HG03025 (cell line): Measurements from ENCODE around the gene TMOD3.

Experiments
- ATAC-seq: cut with Tn5 transposase; IDR thresholded peaks from one replicate; pipeline ENCODE4 v1.9.1; 2021; ENCODE audit warnings: mild to moderate bottlenecking, moderate library complexity; ENCODE audit not compliant: unreplicated experiment, low FRiP score

The TMOD3 gene

GRCh38 chr15:51825698-51826097 is 3.8 kb upstream of the TMOD3 start:
- ATAC-seq = no peak

GRCh38 chr15:51828621-51829375 is 655 bp upstream of the TMOD3 start:
- ATAC-seq = no peak

GRCh38 chr15:51830276-51830806 is 888 bp downstream of the TMOD3 start:
- no peak for ATAC-seq

- no peak for ATAC-seq
These were observed 4.3 kb downstream of the TMOD3 start for GRCh38 chr15:51833772-51834171.

GRCh38 chr15:51837792-51838251 is 8.4 kb downstream of the TMOD3 start:
- no peak for ATAC-seq

- no peak for ATAC-seq
These were observed 8.8 kb downstream of the TMOD3 start for GRCh38 chr15:51838270-51838669.

- ATAC-seq = no peak
These were observed 11.2 kb downstream of the TMOD3 start for GRCh38 chr15:51840692-51841091.

- ATAC-seq = no peak
These were observed 12.1 kb downstream of the TMOD3 start for GRCh38 chr15:51841406-51842040.

GRCh38 chr15:51842265-51842664 is 12.8 kb downstream of the TMOD3 start:
- no peak for ATAC-seq

GRCh38 chr15:51842852-51843737 is 13.6 kb downstream of the TMOD3 start:
- no peak for ATAC-seq

GRCh38 chr15:51844747-51845426 is 15.4 kb downstream of the TMOD3 start:
- no peak for ATAC-seq

- no peak for ATAC-seq
These were observed 16.6 kb downstream of the TMOD3 start for GRCh38 chr15:51846066-51846462.

- no peak for ATAC-seq
These were observed 17.2 kb downstream of the TMOD3 start for GRCh38 chr15:51846463-51847230.

GRCh38 chr15:51848811-51849210 is 19.4 kb downstream of the TMOD3 start:
- no peak for ATAC-seq

GRCh38 chr15:51849860-51850259 is 20.4 kb downstream of the TMOD3 start:
- ATAC-seq = no peak

GRCh38 chr15:51853998-51854397 is 24.5 kb downstream of the TMOD3 start:
- ATAC-seq = no peak

- ATAC-seq = no peak
These were observed 26.2 kb downstream of the TMOD3 start for GRCh38 chr15:51855612-51856011.

GRCh38 chr15:51856714-51857380 is 27.4 kb downstream of the TMOD3 start:
- no peak for ATAC-seq
